Sigmoid colon (tissue), 7 donors: Measurements from ENCODE around the gene C1R. TPM values are rescaled to one million over a fixed set of nuclear protein-coding genes. Genes with fewer than 3 reads are reported as not detected.

Experiments used
- DNase-seq: peaks from one replicate; pipeline ENCODE4 v3.0.0-alpha.2; 2019
- H3K27ac ChIP-seq, 4 donors: fragments of 200-600 bp; sonication (generic); one replicate each; pipeline ENCODE4 v1.5.1; 2016 to 2019; ENCODE audit warnings: mild to moderate bottlenecking in 1 of 4
- H3K27me3 ChIP-seq, 3 donors: fragments of 200-600 bp; sonication (generic); one replicate each; pipeline ENCODE4 v1.5.1; 2019; ENCODE audit warnings: mild to moderate bottlenecking in 1 of 3
- H3K36me3 ChIP-seq, 4 donors: fragments of 200-600 bp; sonication (generic); one replicate each; pipeline ENCODE4 v1.5.1; 2016 to 2019
- H3K4me1 ChIP-seq, 4 donors: fragments of 200-600 bp; sonication (generic); one replicate each; pipeline ENCODE4 v1.5.1; 2017 to 2019
- H3K4me3 ChIP-seq, 4 donors: fragments of 200-600 bp; sonication (generic); one replicate each; pipeline ENCODE4 v1.5.1; 2017 to 2019; ENCODE audit warnings: mild to moderate bottlenecking in 2 of 4, moderate library complexity in 1 of 4
- H3K9me3 ChIP-seq, 4 donors: fragments of 200-600 bp in 3 of 4; sonication (generic) in 3 of 4; one replicate each; pipeline versions ENCODE4 v1.5.1 to v1.6.1; 2013 to 2019
- EP300 ChIP-seq, 4 donors: sonication (generic); formaldehyde crosslinking; IDR thresholded peaks; one replicate each; pipeline ENCODE4 v1.6.1; 2017; ENCODE audit warnings: antibody characterized with exemption in 4 of 4
- POLR2A ChIP-seq, 2 donors: fragments of 450-650 bp; IDR thresholded peaks; one replicate each; pipeline ENCODE4 v1.6.1; 2016; ENCODE audit warnings: antibody characterized with exemption in 2 of 2, mild to moderate bottlenecking in 2 of 2, moderate library complexity in 2 of 2
- POLR2AphosphoS5 ChIP-seq, 4 donors: sonication (generic); formaldehyde crosslinking; IDR thresholded peaks; one replicate each; pipeline ENCODE4 v1.6.1; 2017; ENCODE audit warnings: antibody characterized with exemption in 4 of 4
- WGBS, 2 donors: extraction: QIAGEN DNeasy Blood & Tissue Kit; methylation state at CpG; one replicate each; pipeline ENCODE4 v1.1.7; 2013; 5-methylcytosine and 5-hydroxymethylcytosine counted together
- intact Hi-C: fragments of 100-400 bp; cut with DNase I; formaldehyde crosslinking; loops from one replicate; pipeline ENCODE4 v1.15.1; 2023
- polyA plus RNA-seq, 3 donors: library from polyadenylated mRNA; stranded (reverse); fragments of 200-250 nt; gene quantifications; one replicate each; pipeline ENCODE4 v1.2.3, GENCODE V29; 2013
- total RNA-seq, 4 donors: library from RNA; depleted of rRNA; stranded (reverse); fragments of >200 nt; gene quantifications; one replicate each; pipeline ENCODE4 v1.1.0, GENCODE V29; 2016
- TF ChIP-seq, protein P1 (sequence below), 4 experiments: fragments of 450-650 bp in 3 of 4; fragments of 200-600 bp in 1 of 4; IDR thresholded peaks; one replicate each; pipeline ENCODE4 v1.5.1; 2016 to 2019; ENCODE audit warnings: antibody characterized with exemption in 4 of 4, mild to moderate bottlenecking in 3 of 4, moderate library complexity in 2 of 4
- donor health status: healthy with polysubstance abuse.
- donor health status: Bipolar disorder and iron deficiency.
- donor health status: healthy.

C1R gene
- total and polyA plus RNA-seq, 7 donors, result 23.8 to 493 (median 328) TPM

DNA sequence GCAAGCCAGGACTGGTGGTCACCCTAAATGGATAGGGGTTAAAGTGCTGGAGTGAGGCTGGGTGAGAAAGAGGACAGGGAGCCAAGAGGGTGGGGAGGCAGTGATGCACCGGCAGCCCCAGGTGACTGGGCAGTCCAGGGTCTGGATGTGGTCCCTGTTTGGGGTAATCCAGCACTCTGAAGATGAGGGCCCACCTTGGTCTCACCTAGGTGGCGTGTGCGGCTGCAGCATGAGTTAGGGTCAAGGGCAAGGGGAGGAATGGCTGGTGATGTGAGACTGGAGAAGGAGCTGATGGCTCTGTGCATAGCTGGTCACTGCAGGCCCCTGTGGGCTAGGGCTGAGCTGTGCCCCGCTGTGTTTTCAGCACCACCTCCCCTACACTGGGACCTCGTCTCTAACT lies 18.4 kb upstream of the C1R start:
- no peak for TF ChIP-seq POLR2AphosphoS5 (IDR thresholded peaks at IDR 0.05)
- TF ChIP-seq EP300 (IDR thresholded peaks at IDR 0.05), result no peak
- TF ChIP-seq, protein P1, sequence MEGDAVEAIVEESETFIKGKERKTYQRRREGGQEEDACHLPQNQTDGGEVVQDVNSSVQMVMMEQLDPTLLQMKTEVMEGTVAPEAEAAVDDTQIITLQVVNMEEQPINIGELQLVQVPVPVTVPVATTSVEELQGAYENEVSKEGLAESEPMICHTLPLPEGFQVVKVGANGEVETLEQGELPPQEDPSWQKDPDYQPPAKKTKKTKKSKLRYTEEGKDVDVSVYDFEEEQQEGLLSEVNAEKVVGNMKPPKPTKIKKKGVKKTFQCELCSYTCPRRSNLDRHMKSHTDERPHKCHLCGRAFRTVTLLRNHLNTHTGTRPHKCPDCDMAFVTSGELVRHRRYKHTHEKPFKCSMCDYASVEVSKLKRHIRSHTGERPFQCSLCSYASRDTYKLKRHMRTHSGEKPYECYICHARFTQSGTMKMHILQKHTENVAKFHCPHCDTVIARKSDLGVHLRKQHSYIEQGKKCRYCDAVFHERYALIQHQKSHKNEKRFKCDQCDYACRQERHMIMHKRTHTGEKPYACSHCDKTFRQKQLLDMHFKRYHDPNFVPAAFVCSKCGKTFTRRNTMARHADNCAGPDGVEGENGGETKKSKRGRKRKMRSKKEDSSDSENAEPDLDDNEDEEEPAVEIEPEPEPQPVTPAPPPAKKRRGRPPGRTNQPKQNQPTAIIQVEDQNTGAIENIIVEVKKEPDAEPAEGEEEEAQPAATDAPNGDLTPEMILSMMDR (IDR thresholded peaks at IDR 0.05), result no peak
- no peak for TF ChIP-seq POLR2A (IDR thresholded peaks at IDR 0.05)
- peaks cover 0 to 4% (median 0%) of the 10 kb centered on the region in 4 donors for H3K9me3 ChIP-seq
- intact Hi-C loops, result loop anchor here (10.0 kb wide), 1 partner anchor 246 kb away; the partner anchor contains the start of gene TPI1
- DNase-seq, result peak; percentile 62
- H3K27me3 ChIP-seq, result no peaks in the 10 kb centered on the region
- no peak overlapping the region for H3K27ac ChIP-seq
- H3K36me3 ChIP-seq, result peaks cover 0 to 5% (median 0%) of the 10 kb centered on the region in 4 donors
- 92 to 95% methylated on average over 5 of the region's 5 CpGs for WGBS, 2 donors
- H3K4me1 ChIP-seq, result peaks cover 0 to 26% (median 18%) of the 10 kb centered on the region in 4 donors
- H3K4me3 ChIP-seq, result no peak overlapping the region

DNA sequence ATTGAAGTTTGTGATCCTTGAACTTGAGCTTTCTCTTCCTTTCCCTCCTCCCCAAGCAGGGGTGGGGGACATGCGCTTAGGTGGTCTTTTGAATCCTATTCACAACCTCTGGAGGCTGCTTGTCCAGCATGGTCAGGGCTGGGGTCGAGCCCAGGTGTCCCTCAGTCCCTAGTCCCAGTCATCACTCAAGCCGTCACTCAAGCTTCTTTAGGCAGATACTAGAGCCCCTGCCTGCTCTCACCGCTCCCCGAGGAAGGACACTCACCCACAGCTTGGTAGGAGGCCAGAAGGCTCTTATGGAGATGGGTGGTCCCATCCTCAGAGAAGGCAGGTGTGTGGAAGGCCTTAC lies 17.3 kb upstream of the C1R start:
- Histone ChIP-seq H3K4me3 (peak overlapping the region in 2 of 4 donors; percentile 61 to 63), H3K9me3 (peaks cover 0 to 4% (median 0%) of the 10 kb centered on the region in 4 donors), H3K27ac (peak overlapping the region; percentile 87 to 94 (median 92)), H3K4me1 (peaks cover 0 to 26% (median 18%) of the 10 kb centered on the region in 4 donors), H3K27me3 (no peaks in the 10 kb centered on the region), H3K36me3 (peaks cover 0 to 6% (median 0%) of the 10 kb centered on the region in 4 donors)
- intact Hi-C loops, result loop anchor here (2.0 kb wide), 4 partner anchors 17 to 139 kb away; partner anchors contain the start of genes C1R, C1S, EMG1 and LPCAT3
- 63 to 70% methylated on average over 5 of the region's 5 CpGs for WGBS, 2 donors
- TF ChIP-seq POLR2AphosphoS5 (IDR thresholded peaks at IDR 0.05), result no peak
- TF ChIP-seq EP300 (IDR thresholded peaks at IDR 0.05), result no peak
- TF ChIP-seq, protein P1 (IDR thresholded peaks at IDR 0.05), result no peak
- no peak for TF ChIP-seq POLR2A (IDR thresholded peaks at IDR 0.05)
- DNase-seq, result peak; percentile 66

DNA sequence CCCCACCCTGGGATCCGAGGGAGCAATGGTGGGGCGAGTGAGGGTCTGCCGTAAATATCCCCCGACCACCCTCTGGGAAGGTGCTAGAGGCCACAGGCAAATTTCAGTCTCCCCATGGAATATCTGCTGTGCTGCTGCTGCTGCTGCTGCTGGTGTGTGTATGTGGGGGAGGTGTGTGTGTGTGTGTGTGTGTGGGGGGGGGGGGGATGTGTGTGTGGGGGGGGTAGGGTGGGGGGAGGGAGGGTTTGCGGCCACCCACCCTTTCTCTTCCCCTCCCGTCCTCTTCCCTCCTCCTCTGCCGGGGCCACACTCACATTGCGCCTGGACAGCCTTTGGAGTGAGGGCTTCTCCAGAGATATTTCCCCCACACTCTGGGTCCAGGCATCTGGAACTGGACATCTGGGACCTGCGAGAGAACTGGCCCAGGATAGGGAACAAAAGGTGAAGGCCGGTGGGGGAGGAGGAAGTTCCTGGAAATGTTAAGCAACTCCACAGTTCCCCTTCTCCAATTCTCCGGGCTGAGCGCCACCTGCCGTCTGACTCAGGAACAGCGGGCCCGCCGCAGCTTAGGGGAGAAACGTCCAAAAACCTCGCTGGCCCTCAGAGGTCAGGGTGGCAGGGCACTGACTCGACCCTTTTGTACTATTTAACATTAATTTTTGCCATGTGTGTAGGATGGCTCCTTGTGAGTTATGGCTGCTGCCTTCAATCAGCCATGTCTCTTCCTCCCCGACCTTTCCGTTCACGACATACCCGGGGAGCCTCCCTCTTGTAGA lies 16.7 kb upstream of the C1R start, which contains the start of gene C1RL:
C1RL (minus strand) TSS at position 419 of the 776 bp plus-strand sequence; CDS start at position 385, 34 bp downstream.
- Histone ChIP-seq H3K9me3 (peaks cover 0 to 4% (median 0%) of the 10 kb centered on the region in 4 donors), H3K36me3 (peaks cover 0 to 11% (median 2%) of the 10 kb centered on the region in 4 donors), H3K27ac (peak within 1 kb of the TSS; percentile 87 to 94 (median 92)), H3K27me3 (no peaks in the 10 kb centered on the region), H3K4me1 (peaks cover 0 to 26% (median 18%) of the 10 kb centered on the region in 4 donors), H3K4me3 (peak within 1 kb of the TSS; percentile 44 to 63 (median 57))
- TF ChIP-seq POLR2A (IDR thresholded peaks at IDR 0.05) (no peak), EP300 (IDR thresholded peaks at IDR 0.05) (peak in 3 of 4 donors; percentile 51 to 80 (median 61)), POLR2AphosphoS5 (IDR thresholded peaks at IDR 0.05) (peak; percentile 68 to 82 (median 76))
- TF ChIP-seq, protein P1 (IDR thresholded peaks at IDR 0.05), result peak; percentile 97 to 99 (median 98)
- peak; percentile 97 for DNase-seq
- intact Hi-C loops, result loop anchor here (2.0 kb wide), 4 partner anchors 16 to 138 kb away; partner anchors contain the start of genes C1R, C1S, EMG1 and LPCAT3
- 11 to 14% methylated on average over 23 of the region's 23 CpGs for WGBS, 2 donors

DNA sequence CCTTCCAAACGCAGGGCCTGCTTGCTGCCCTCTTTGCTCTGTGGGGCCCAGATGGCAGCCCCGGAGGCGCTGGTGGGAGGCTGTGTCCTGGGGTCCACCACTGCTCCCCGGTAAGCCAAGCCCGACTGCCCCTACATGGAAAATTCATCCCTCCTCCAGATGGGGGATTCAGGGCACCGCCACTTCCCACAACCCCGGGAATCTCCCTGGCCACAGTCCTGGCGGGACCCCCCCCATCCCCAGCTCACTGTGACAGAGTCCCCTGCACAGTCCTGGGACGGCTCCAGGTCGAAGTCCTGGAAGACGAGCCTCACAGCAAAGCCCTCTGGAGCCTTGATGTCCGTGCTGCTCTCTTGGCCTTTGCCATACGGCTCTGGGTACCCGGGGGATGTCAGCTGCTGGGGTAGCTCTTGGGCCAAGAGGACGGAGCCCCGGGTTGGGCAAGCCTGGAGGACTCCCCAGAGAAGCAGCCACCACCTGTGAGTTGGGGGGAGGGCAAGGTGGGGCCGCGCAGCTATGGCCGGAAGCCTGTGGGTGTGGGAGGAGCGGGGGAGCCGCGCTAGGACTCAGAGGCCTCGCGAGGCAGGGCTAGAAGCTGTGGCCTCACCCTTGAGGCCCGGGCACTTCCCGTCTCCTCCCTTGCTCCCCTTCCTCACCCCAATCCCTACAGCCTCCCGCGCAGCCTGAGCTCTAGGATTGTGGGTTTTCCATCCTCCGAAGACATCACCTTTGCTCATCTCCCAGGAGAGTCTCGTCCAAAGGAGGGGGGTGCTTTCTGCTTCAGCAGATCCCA lies 16.0 kb upstream of the C1R start:
- Histone ChIP-seq H3K27me3 (no peaks in the 10 kb centered on the region), H3K36me3 (peaks cover 0 to 19% (median 6%) of the 10 kb centered on the region in 4 donors), H3K4me3 (peak overlapping the region; percentile 44 to 63 (median 57)), H3K27ac (peak overlapping the region; percentile 87 to 94 (median 92)), H3K4me1 (peaks cover 0 to 25% (median 16%) of the 10 kb centered on the region in 4 donors), H3K9me3 (peaks cover 0 to 4% (median 0%) of the 10 kb centered on the region in 4 donors)
- WGBS, 2 donors, result 2 to 4% methylated on average over 30 of the region's 30 CpGs
- DNase-seq, result peak; percentile 91
- TF ChIP-seq, protein P1 (IDR thresholded peaks at IDR 0.05), result no peak
- TF ChIP-seq POLR2A (IDR thresholded peaks at IDR 0.05) (peak in 1 of 2 donors; percentile 58), POLR2AphosphoS5 (IDR thresholded peaks at IDR 0.05) (peak; percentile 19 to 68 (median 62))
- intact Hi-C loops, result loop anchor here (2.0 kb wide), 4 partner anchors 15 to 137 kb away; partner anchors contain the start of genes C1R, C1S, EMG1 and LPCAT3
